NCI-H510A (cell line): Measurements from ENCODE around the gene PIK3CB.
"Not testable (repeated sequence)": the region's sequence is repeated elsewhere in the genome, so short reads cannot be mapped to it uniquely, and the experiment has no call there.

ENCODE experiments used
- DNase-seq: peaks from one replicate; lab custom pipeline; 2025; lab: John Stamatoyannopoulos, UW

The PIK3CB gene

GRCh38 chr3:138803006-138803653, 31.6 kb downstream of the PIK3CB start:
- no peak for DNase-seq

GRCh38 chr3:138802223-138802622, 32.5 kb downstream of the PIK3CB start:
- not testable (repeated sequence) for DNase-seq

GRCh38 chr3:138801792-138802191, 32.9 kb downstream of the PIK3CB start:
- DNase-seq: no peak

- no peak for DNase-seq
These were observed 34.5 kb downstream of the PIK3CB start for GRCh38 chr3:138800248-138800647.

- no peak for DNase-seq
These were observed 34.9 kb downstream of the PIK3CB start for GRCh38 chr3:138799822-138800221.

- DNase-seq: no peak
These were observed 37.2 kb downstream of the PIK3CB start for GRCh38 chr3:138797508-138798038.

GRCh38 chr3:138796761-138797160, 38.0 kb downstream of the PIK3CB start:
- no peak for DNase-seq

- no peak for DNase-seq
These were observed 47.9 kb downstream of the PIK3CB start for GRCh38 chr3:138786788-138787271.

- DNase-seq: no peak
These were observed 48.8 kb downstream of the PIK3CB start for GRCh38 chr3:138785951-138786350.

- DNase-seq: not testable (repeated sequence)
These were observed 49.3 kb downstream of the PIK3CB start for GRCh38 chr3:138785362-138785857.

GRCh38 chr3:138782755-138783154, 52.0 kb downstream of the PIK3CB start:
- no peak for DNase-seq

- no peak for DNase-seq
These were observed 53.7 kb downstream of the PIK3CB start for GRCh38 chr3:138781012-138781470.

- no peak for DNase-seq
These were observed 56.1 kb downstream of the PIK3CB start for GRCh38 chr3:138778643-138779042.

GRCh38 chr3:138776961-138777360, 57.8 kb downstream of the PIK3CB start:
- no peak for DNase-seq

- no peak for DNase-seq
These were observed 59.5 kb downstream of the PIK3CB start for GRCh38 chr3:138775254-138775595.

- peak; percentile 27 for DNase-seq
These were observed 60.0 kb downstream of the PIK3CB start for GRCh38 chr3:138774529-138775253.

- no peak for DNase-seq
These were observed 63.1 kb downstream of the PIK3CB start for GRCh38 chr3:138771585-138771984.

GRCh38 chr3:138769616-138770015, 65.1 kb downstream of the PIK3CB start:
- DNase-seq: no peak

- no peak for DNase-seq
These were observed 65.8 kb downstream of the PIK3CB start for GRCh38 chr3:138768946-138769345.

GRCh38 chr3:138768125-138768524, 66.6 kb downstream of the PIK3CB start:
- no peak for DNase-seq

GRCh38 chr3:138767498-138768104, 67.1 kb downstream of the PIK3CB start:
- DNase-seq: no peak

- no peak for DNase-seq
These were observed 73.7 kb downstream of the PIK3CB start for GRCh38 chr3:138761002-138761401.

GRCh38 chr3:138748190-138748589, 86.5 kb downstream of the PIK3CB start:
- no peak for DNase-seq
